ENCODE results near the gene EVPLL.
"Not testable (repeated sequence)": the region's sequence is repeated elsewhere in the genome, so short reads cannot be mapped to it uniquely, and the experiment has no call there.

- not testable (repeated sequence) for TF ChIP-seq CTCF, POLR2A (IDR thresholded peaks at IDR 0.05)
These were observed 6.7 kb downstream of the EVPLL start for GRCh38 chr17:18384271-18384670.
